ENCODE results near the gene TRIM41.

- TF ChIP-seq EP300 (conservative IDR thresholded peaks at IDR 0.05; ENCODE audit: poor library complexity, severe bottlenecking) (no peak), CTCF (IDR thresholded peaks at IDR 0.05; ENCODE audit: poor library complexity, severe bottlenecking) (no peak), SMC3 (conservative IDR thresholded peaks at IDR 0.05; ENCODE audit: poor library complexity) (no peak), POLR2AphosphoS5 (IDR thresholded peaks at IDR 0.05) (no peak)
Measured at GRCh38 chr5:181197326-181197951, 25.6 kb upstream of the TRIM41 start.

Measured in neural cell (in vitro differentiated cells).